Fibroblast of skin of back (primary cell): ENCODE data around the gene NFKBIA. TPM values are rescaled to one million over a fixed set of nuclear protein-coding genes. Genes with fewer than 3 reads are reported as not detected.
"Not testable (repeated sequence)": the region's sequence is repeated elsewhere in the genome, so short reads cannot be mapped to it uniquely, and the experiment has no call there.

ENCODE experiments used
- DNase-seq: peaks from one replicate; pipeline ENCODE4 v3.0.0-alpha.2; 2013
- polyA plus RNA-seq, 2 experiments: library from polyadenylated mRNA; unstranded; fragments of 120-200 nt; gene quantifications; one replicate each; pipeline ENCODE4 v1.2.1, GENCODE V29; 2013; ENCODE audit not compliant: insufficient read length in 2 of 2

The NFKBIA gene
- 28.4 TPM for polyA plus RNA-seq (2013, experiment 1 of 2; ENCODE audit: insufficient read length)
- 31.2 TPM for polyA plus RNA-seq (2013, experiment 2 of 2; ENCODE audit: insufficient read length)

- peak; percentile 87 for DNase-seq
Observed at GRCh38 chr14:35404449-35405303, at the start of gene NFKBIA. Gene NFKBIA, minus strand, starts transcription at chr14:35404749. Its CDS starts 105 bp downstream, at chr14:35404644.

GRCh38 chr14:35446450-35446849 is 41.9 kb upstream of the NFKBIA start:
- no peak for DNase-seq

DNA sequence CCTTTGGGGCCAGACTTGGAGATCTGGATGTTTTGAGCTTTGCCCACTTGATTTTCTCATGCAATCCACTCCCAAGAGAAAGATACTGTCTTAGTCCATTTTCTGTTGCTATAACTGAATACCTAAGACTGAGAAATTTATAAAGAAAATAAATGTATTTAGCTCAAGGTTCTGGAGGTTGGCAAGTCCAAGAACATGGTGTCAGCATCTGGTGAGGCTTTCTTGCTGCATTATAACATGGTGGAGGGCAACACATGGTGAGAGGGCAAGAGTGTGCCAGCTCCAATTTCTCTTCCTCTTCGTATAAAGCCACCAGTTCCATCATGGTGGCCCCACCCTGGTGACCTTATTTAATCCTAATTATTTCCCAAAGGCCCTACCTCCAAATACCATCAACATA is 39.6 kb upstream of the NFKBIA start:
- no peak for DNase-seq

DNA sequence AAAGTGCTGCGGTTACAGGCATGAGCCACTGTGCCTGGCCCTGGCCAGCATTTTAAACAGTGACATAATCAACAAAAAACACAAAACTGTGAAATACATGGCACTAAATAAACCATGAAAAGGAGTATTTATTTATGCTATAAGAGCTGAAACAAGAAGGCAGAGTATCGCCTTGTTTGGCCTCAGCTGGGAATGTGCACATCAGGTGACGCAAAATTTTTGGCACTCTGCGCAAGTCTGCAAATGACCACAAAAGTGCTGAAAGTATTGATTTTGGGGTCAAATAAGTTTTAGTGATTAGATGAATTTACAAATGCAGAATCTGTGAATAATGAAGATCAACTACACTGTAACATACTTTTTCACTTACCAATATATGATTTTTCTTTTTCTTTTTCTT is 36.6 kb upstream of the NFKBIA start:
- DNase-seq: no peak

- no peak for DNase-seq
Observed at GRCh38 chr14:35438910-35439713, 34.6 kb upstream of the NFKBIA start.

DNA sequence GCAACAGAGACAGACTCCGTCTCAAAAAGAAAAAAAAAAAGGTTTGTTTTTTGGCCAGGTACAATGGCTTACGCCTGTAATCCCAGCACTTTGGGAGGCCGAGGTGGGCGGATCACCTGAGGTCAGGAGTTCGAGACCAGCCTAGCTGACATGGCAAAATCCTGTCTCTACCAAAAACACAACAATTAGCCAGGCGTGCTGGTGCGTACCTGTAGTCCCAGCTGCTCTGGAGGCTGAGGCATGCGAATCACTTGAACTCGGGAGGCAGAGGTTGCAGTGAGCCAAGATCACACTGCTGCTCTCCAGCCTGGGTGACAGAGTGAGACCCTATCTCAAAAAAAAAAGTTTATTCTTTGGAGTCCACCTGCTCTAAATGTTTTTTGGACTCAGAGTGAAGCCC is 33.9 kb upstream of the NFKBIA start:
- not testable (repeated sequence) for DNase-seq

- DNase-seq: peak; percentile 26
Observed at GRCh38 chr14:35435177-35435576, 30.6 kb upstream of the NFKBIA start.

DNA sequence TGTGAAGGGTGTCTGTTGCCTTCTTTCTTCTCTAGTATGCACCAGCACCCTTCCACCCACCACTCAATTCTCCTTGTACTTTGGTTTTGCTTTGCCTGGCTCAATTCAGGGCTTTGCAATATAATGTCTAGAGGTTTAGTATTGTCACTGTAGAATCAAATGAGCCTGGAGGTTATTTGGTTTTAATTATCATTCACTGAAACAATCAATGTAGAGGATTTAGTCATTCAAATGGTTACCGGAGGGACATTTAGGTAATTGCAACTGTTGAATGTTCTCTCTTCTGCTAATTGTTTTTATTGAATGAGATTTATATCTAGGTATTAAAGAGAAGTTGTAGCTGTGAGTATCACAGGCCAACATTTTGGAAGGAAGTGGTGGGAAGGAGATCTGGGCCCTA is 29.3 kb upstream of the NFKBIA start:
- DNase-seq: no peak

DNA sequence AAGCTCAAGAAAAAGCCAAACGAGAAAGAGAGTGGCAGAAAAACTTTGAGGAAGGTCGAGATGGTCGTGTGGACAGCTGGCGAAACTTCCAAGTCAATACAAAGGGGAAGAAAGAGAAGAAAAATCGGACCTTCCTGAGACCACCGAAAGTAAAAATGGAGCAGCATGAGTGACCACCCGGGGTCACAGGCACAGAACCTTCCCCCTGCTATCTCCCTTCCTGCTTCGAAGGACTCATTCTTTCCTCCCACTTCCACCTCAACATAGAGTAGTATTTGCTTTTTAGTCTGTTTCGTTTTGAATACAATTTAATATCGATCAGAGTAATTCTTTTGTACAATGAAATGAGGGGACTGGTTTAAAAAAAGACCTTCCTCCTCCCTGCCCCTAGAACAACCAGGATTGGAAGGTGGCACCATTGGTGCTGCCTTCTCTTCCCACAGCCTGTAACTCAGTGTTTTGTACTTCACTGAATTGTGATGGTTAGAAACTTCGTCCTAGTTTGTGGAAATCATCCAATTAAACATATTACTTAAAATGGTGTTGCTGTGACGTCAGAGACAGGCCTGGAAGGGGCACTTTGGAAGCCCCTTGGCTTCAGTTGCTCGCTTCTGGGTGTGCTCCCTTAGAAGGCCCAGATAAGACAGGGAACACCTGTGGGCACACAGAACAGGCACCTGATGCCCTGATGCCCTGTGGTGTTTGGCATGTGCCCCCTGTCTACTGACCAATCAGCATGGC is 26.1 kb upstream of the NFKBIA start:
- no peak for DNase-seq

DNA sequence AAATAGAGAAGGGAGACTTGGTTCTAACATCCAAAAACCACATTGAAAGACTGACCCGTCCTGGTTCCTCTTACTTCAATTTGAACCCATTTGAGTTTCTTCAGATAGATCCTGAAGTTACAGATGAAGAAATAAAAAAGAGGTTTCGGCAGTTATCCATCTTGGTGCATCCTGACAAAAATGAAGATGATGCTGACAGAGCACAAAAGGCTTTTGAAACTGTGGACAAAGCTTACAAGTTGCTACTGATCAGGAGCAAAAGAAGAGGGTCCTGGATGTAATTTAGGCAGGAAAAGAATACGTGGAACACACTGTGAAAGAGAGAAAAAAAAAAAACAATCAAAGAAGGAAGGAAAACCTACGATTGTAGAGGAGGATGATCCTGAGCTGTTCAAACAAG is 25.4 kb upstream of the NFKBIA start:
- no peak for DNase-seq

DNA sequence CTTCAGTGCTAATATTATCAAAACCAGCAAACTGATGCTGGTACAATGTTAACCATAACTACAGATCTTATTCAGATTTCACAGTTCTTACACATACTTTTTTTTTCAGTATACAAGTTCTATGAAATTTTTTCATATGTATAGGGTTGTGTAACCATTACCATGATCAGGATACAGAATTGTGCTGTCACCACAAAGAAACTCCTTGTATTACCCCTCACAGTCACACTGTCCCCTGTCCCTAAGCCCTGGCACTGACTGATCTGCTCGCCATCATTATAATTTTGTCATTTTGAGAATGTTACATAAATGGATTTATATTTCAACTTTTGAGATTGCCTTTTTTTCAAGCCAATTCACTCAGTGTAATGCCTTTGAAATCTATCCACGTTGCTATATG is 21.3 kb upstream of the NFKBIA start:
- no peak for DNase-seq

DNA sequence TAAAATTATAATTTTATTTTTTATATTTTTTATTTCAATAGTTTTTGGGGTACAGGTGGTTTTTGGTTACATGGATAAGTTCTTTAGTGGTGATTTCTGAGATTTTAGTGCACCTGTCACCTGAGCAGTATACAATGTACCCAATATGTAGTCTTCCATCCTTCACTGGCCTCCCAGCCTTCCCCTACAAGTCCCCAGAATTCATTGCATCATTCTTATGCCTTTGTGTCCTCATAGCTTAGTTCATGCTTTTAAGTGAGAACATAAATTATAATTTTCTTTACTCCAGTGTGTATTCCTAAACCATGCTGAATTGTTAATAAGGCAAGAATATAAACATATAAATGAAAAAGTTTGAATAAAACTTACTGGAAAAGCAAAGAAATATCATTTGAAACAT is 19.1 kb upstream of the NFKBIA start:
- DNase-seq: no peak

GRCh38 chr14:35420036-35420811 is 15.7 kb upstream of the NFKBIA start:
- peak; percentile 87 for DNase-seq

- DNase-seq: peak; percentile 60
Observed at GRCh38 chr14:35419429-35419841, 14.9 kb upstream of the NFKBIA start.

- DNase-seq: no peak
Observed at GRCh38 chr14:35418093-35418492, 13.5 kb upstream of the NFKBIA start.

- DNase-seq: peak; percentile 68
Observed at GRCh38 chr14:35416108-35416750, 11.7 kb upstream of the NFKBIA start.

DNA sequence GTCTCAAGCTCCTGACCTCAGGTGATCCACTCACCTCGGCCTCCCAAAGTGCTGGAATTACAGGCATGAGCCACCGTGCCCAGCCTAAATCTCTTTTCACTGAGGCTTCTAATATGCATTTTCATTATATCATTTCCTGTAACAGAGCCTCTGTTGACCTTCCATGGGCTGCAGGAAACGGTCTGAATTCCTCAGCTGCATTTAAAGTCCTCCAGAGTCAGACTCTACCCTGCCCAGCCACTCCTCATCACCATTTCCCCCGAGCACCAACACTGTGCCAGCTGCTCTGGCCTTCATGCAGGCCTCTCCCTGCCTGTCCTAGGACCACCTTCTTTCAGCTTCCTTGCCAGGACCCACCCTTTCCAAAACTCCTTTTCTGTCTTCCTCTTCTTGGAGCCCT is 9.8 kb upstream of the NFKBIA start:
- peak; percentile 76 for DNase-seq

GRCh38 chr14:35412272-35413056 is 7.9 kb upstream of the NFKBIA start:
- no peak for DNase-seq

- DNase-seq: no peak
Observed at GRCh38 chr14:35410858-35411257, 6.3 kb upstream of the NFKBIA start.

DNA sequence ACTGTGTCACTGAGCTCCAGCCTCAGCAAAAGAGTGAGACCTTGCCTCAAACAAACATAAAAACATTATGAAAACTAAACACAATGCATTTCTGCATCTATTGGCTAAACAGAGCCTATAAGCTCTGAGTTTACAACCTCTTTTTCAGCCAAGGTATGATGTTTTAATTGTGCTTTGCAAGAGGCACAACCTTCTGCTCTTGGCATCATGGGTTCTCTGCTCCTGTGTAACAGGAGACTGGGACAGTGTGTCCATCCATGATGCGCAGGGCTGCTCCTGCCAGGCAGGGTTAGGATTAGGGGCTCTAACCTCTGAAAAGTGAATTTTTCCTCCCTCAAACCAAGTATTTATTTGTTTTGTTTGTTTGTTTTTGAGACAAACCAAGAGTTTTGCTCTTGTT is 5.0 kb upstream of the NFKBIA start:
- no peak for DNase-seq

DNA sequence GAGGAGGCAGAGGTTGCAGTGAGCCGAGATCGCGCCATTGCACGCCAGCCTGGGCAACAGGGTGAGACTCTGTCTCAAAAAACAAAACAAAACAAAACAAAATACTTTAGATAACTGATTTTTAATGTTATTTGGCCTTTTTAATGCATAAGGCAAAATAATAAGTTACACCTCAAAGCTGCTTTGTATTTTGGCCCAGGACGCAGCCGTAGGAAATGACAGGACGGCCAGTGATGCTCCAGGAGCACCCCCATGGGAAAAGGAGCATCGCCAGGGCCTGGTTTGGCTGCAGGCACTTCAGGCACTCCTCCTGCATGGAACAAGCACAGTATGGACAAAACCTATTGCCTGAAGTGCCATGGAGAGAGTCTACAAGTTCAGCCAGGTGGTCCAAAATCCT is 3.5 kb upstream of the NFKBIA start:
- no peak for DNase-seq
